ENCODE measurements around the gene DLL3. TPM values are rescaled to one million over a fixed set of nuclear protein-coding genes. Genes with fewer than 3 reads are reported as not detected.
A peak's percentile ranks its signal among the peaks of the same experiment; 100 is the strongest.
"Not testable (repeated sequence)": the region's sequence is repeated elsewhere in the genome, so short reads cannot be mapped to it uniquely, and the experiment has no call there.

DLL3 gene, protein sequence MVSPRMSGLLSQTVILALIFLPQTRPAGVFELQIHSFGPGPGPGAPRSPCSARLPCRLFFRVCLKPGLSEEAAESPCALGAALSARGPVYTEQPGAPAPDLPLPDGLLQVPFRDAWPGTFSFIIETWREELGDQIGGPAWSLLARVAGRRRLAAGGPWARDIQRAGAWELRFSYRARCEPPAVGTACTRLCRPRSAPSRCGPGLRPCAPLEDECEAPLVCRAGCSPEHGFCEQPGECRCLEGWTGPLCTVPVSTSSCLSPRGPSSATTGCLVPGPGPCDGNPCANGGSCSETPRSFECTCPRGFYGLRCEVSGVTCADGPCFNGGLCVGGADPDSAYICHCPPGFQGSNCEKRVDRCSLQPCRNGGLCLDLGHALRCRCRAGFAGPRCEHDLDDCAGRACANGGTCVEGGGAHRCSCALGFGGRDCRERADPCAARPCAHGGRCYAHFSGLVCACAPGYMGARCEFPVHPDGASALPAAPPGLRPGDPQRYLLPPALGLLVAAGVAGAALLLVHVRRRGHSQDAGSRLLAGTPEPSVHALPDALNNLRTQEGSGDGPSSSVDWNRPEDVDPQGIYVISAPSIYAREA
- not detected for total RNA-seq
- not detected for polyA plus RNA-seq
- long read RNA-seq, donor 1, result 0 reads
- long read RNA-seq, donor 2, result 0 reads
- long read RNA-seq, donor 3, partial matches to known transcripts, result 0 of 1 reads
- long read RNA-seq, donor 3, other reads (novel, unspliced or antisense), result 0 of 1 reads

DNA sequence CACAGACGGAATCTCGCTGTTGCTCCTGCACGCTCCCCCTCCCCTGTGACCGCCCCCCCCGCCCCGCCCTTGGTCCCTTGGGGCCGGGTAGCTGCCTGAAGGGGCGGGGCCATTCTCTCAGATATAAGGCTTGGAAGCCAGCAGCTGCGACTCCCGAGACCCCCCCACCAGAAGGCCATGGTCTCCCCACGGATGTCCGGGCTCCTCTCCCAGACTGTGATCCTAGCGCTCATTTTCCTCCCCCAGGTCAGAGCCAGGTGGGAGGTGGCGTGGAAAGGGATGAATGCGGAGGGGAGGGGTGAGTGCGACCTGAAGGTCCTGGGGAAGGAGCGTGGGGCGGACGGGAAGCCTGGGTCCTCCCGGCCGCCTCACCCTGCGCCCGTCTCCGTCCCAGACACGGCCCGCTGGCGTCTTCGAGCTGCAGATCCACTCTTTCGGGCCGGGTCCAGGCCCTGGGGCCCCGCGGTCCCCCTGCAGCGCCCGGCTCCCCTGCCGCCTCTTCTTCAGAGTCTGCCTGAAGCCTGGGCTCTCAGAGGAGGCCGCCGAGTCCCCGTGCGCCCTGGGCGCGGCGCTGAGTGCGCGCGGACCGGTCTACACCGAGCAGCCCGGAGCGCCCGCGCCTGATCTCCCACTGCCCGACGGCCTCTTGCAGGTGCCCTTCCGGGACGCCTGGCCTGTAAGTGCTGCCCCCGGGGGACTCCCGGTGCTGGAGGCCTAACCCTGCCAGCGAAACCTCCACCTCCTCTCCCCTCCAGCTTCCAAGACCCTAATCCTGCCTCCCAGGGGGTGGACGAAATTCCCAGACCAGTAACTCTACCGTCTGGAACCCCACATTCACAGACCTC lies at the start of gene DLL3:
Gene DLL3 (plus strand): TSS at position 150 of the 845 bp plus-strand sequence. CDS start 28 bp downstream, at position 178.
- DNase-seq (no peak), ATAC-seq (peak in 1 of 8 donors; percentile 18)
- peaks cover 0 to 27% (median 19%) of the 10 kb centered on the region in 9 donors for H3K4me1 ChIP-seq
- intact Hi-C loops (cut with DNase I), result no loop called here
- H3K27me3 ChIP-seq, result peaks cover 14 to 88% (median 79%) of the 10 kb centered on the region in 7 donors
- H3K9me3 ChIP-seq, result no peaks in the 10 kb centered on the region
- peak within 1 kb of the TSS in 4 of 10 donors; percentile 3 to 18 (median 14) for H3K4me3 ChIP-seq
- TF ChIP-seq, protein P1, sequence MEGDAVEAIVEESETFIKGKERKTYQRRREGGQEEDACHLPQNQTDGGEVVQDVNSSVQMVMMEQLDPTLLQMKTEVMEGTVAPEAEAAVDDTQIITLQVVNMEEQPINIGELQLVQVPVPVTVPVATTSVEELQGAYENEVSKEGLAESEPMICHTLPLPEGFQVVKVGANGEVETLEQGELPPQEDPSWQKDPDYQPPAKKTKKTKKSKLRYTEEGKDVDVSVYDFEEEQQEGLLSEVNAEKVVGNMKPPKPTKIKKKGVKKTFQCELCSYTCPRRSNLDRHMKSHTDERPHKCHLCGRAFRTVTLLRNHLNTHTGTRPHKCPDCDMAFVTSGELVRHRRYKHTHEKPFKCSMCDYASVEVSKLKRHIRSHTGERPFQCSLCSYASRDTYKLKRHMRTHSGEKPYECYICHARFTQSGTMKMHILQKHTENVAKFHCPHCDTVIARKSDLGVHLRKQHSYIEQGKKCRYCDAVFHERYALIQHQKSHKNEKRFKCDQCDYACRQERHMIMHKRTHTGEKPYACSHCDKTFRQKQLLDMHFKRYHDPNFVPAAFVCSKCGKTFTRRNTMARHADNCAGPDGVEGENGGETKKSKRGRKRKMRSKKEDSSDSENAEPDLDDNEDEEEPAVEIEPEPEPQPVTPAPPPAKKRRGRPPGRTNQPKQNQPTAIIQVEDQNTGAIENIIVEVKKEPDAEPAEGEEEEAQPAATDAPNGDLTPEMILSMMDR (IDR thresholded peaks at IDR 0.05), result no peak
- H3K27ac ChIP-seq, result no peak within 1 kb of the TSS
- WGBS, 2 donors, result 1 to 2% methylated on average over 60 of the region's 60 CpGs
- H3K36me3 ChIP-seq, result no peaks in the 10 kb centered on the region

DNA sequence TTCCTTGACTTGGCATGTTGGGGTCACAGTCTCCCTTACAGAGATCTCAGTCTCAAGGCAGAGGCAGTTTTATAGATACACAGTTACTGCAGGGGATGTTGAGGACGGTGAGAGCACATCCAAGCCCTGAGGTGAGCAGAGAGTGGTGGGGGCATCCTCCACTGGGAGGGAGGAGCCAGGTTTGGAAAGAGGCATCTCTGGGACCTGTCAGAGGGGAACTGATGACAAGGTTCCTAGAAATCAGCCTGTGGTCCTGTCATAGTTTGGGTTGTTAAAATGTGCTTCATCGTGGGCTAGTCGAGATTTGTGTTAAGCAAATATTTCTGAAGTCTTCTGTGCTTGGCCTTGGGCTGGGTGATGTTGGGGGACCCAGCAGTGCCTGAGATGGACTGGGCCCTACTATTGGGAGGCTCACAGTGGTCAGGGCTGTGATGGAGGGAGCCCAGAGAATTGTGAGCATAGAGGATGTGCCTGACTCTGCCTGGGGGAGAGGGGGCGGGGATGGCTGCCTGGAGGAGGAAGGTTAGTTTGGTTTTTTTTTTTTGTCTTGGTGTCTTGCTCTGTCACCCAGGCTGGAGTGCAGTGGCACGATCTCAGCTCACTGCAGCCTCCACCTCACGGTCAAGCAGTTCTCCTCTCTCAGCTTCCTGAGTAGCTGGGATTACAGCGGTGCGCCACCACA lies 49.5 kb upstream of the DLL3 start:
- H3K9me3 ChIP-seq, result no peaks in the 10 kb centered on the region
- peaks cover 0 to 66% (median 14%) of the 10 kb centered on the region in 9 donors for H3K36me3 ChIP-seq
- TF ChIP-seq, protein P1 (IDR thresholded peaks at IDR 0.05), result no peak
- WGBS, 2 donors, result 63 to 67% methylated on average over 8 of the region's 8 CpGs
- H3K27me3 ChIP-seq, result no peaks in the 10 kb centered on the region
- H3K4me3 ChIP-seq, result no peak overlapping the region
- DNase-seq (no peak), ATAC-seq (no peak)
- intact Hi-C loops (cut with DNase I), result loop anchor here in 3 of 10 donors (5.0 to 10.0 kb wide), 3 partner anchors 33 to 107 kb away; partner anchors contain the start of genes EID2B (in 2 of the 3), SAMD4B (in 1 of the 3) and TIMM50 (in 1 of the 3)
- H3K4me1 ChIP-seq, result peaks cover 6 to 62% (median 35%) of the 10 kb centered on the region in 9 donors
- H3K27ac ChIP-seq, result no peak overlapping the region

DNA sequence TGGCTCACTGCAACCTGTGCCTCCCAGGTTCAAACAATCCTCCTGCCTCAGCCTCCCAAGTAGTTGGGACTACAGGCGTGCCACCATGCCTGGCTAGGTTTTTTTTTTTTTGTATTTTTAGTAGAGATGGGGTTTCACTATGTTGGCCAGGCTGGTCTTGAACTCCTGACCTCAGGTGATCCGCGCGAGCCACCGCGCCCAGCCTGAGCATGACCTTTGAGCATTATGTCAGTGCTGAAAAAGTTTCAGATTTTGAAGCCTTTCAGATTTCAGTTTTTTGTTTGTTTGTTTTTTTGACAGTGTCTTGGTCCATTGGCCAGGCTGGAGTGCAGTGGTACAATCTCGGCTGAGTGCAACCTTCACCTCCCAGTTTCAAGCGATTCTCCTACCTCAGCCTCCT lies 47.5 kb upstream of the DLL3 start:
- ATAC-seq; H3K27me3 ChIP-seq; intact Hi-C loops (cut with DNase I); H3K27ac ChIP-seq; H3K4me3 ChIP-seq; H3K9me3 ChIP-seq; DNase-seq: not testable (repeated sequence)
- WGBS, 2 donors, result 93 to 97% methylated on average over 8 of the region's 8 CpGs
- H3K4me1 ChIP-seq, result peaks cover 6 to 55% (median 28%) of the 10 kb centered on the region in 9 donors
- H3K36me3 ChIP-seq, result peaks cover 0 to 85% (median 21%) of the 10 kb centered on the region in 9 donors

DNA sequence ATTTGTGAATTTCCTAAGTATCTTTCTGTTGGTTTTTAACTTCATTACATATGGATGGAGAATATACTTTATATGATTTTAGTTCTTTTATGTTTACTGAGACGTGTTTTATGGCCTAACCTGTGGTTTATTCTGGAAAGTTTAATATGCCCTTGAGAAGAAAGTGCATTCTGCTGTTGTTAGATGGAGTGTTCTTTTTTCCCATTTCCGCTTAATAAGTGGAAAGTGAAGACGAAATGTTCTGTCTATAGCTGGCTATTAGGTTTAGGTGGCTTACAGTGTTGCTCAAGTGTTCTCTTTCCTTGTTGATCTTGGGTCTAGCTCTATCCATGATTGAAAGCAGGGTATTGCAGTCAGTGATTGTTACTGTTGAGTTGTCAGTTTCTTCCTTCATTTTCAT lies 35.3 kb upstream of the DLL3 start:
- Histone ChIP-seq H3K27me3 (no peaks in the 10 kb centered on the region), H3K36me3 (peaks cover 3 to 99% (median 73%) of the 10 kb centered on the region in 9 donors), H3K27ac (no peak overlapping the region), H3K9me3 (no peaks in the 10 kb centered on the region), H3K4me1 (no peaks in the 10 kb centered on the region), H3K4me3 (no peak overlapping the region)
- DNase-seq, result no peak
- intact Hi-C loops (cut with DNase I), result no loop called here
- 93 to 96% methylated on average over 3 of the region's 3 CpGs for WGBS, 2 donors
- TF ChIP-seq, protein P1 (IDR thresholded peaks at IDR 0.05), result no peak
- no peak for ATAC-seq

Measured in heart right ventricle (tissue), 16 donors.